Astrocyte of the cerebellum (primary cell): ENCODE measurements around the gene MYMX.

ENCODE experiments used
- DNase-seq: peaks from one replicate; pipeline ENCODE4 v3.0.0-alpha.2; 2011; ENCODE audit warnings: low read depth
- H3K4me3 ChIP-seq: 2 replicates; pipeline ENCODE4 v1.5.1; 2011; ENCODE audit warnings: mild to moderate bottlenecking, low read depth, low read length, moderate library complexity
- in situ Hi-C: cut with HindIII; loops from 2 replicates; pipeline ENCODE4 v1.10.0; 2017; ENCODE audit warnings: low sequenced_read_pairs
- TF ChIP-seq, protein P1 (sequence below): IDR thresholded peaks from 2 replicates; pipeline ENCODE4 v1.5.1; 2012; ENCODE audit warnings: low read length, low read depth, moderate library complexity, mild to moderate bottlenecking; ENCODE audit errors: missing control alignments

The MYMX gene

DNA sequence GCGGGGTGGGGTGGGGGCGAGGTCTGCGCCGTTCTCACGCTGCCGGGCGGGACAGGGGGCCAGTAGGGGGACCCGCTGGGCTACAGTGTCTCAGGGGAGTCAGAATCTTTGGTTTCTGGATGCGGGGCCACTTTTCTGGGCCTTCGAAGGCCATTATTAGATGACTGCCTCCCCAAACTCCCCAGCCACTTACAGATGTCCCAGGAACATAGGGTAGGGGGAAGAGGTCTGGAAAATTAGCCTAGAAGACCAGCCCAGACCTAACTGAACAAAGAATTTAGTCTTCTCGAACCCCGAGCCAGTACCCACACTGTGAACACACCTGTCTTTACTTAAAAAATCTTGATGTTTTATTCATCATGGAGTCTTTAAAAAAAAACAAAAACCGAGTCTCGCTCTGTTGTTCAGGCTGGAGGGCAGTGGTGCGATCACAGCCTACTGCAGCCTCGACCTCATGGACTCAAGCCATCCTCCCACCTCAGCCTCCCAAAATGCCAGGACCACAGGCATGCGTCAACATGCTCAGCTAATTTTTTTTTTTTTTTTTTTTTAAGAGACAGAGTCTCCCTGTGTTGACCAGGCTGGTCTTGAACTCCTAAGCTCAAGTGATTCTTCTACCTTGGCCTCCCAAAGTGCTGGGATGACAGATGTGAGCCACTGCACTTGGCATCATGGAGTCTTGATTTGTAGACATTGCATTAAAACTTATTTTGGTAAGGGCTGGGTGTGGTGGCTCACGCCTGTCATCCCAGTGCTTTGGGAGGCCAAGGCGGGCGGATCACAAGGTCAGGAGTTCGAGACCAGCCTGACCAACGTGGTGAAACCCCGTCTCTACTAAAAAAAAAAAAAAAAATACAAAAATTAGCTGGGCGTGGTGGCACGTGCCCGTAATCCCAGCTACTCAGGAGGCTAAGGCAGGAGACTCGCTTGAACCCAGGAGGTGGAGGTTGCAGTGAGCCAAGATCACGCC lies 3.4 kb downstream of the MYMX start:
- TF ChIP-seq, protein P1, sequence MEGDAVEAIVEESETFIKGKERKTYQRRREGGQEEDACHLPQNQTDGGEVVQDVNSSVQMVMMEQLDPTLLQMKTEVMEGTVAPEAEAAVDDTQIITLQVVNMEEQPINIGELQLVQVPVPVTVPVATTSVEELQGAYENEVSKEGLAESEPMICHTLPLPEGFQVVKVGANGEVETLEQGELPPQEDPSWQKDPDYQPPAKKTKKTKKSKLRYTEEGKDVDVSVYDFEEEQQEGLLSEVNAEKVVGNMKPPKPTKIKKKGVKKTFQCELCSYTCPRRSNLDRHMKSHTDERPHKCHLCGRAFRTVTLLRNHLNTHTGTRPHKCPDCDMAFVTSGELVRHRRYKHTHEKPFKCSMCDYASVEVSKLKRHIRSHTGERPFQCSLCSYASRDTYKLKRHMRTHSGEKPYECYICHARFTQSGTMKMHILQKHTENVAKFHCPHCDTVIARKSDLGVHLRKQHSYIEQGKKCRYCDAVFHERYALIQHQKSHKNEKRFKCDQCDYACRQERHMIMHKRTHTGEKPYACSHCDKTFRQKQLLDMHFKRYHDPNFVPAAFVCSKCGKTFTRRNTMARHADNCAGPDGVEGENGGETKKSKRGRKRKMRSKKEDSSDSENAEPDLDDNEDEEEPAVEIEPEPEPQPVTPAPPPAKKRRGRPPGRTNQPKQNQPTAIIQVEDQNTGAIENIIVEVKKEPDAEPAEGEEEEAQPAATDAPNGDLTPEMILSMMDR, result no peak
- no peak overlapping the region for H3K4me3 ChIP-seq
- in situ Hi-C loops, result no loop called here
- no peak for DNase-seq

DNA sequence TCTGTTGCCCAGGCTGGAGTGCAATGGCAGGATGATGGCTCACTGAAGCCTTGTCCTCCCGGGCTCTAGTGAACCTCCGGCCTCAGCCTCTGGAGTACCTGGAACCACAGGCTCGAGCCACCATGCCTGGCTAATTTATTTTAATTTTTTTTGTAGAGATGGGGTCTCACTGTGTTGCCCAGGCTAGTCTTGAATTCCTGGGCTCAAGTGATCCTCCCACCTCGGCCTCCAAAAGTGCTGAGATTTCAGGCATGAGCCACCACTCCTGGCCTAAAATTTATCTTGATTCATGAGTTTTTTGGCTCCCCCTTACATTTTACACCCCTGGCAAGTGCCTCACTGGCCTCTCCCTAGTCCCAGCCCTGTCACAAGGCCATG lies 4.2 kb downstream of the MYMX start:
- DNase-seq, result no peak
- TF ChIP-seq, protein P1, result no peak
- in situ Hi-C loops, result no loop called here
- H3K4me3 ChIP-seq, result no peak overlapping the region

DNA sequence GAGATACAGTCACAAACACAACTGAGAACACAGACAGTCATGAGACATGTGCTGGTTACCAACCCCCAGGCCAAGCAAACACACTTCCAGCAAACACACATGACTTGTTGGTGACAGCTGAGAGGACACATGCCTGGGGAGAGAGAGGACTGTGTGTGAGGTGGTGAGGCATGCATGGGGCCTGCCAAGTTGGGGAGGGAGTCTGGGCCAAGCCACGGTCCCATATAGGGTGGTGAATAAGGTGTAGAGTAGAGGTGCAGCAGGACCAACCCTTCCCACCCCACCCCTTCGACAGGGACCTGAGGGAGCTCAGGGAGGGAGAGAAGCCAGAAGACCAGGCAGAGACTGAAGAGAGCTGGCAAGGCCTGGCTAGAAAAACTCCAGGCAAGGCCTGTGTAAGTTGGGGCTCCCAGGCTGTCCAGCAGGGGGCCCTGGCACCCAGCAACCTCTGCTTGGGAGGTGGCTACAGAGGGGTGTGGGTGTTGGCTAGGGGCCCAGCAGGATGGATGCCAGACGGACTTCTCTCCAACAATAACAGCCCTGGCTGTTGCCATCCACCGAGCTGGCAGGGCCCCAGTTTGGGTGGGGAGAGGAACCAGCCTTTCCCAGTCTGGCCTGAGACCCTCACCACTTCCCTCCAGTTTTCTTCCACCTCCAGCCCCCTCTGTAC lies 4.7 kb downstream of the MYMX start:
- no peak overlapping the region for H3K4me3 ChIP-seq
- in situ Hi-C loops, result no loop called here
- DNase-seq, result no peak

DNA sequence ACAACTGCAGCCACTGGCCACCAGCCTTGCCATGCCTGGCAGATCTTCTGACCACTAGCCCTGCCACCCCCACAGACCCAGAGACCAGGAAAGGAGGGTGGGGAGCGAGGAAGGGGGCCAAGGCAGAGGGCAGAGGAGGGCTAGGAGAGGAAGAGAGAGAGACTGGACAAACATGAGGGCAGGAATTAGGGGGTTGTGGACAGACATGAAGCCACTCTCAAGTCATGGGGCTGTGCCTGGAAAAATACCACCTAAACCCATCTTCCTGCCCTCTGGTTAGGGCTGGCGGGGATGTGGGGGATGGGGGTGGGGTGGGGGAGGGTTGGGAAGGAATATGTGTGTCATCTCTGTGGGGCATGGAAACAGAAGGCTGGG lies 5.2 kb downstream of the MYMX start:
- in situ Hi-C loops, result no loop called here
- TF ChIP-seq, protein P1, result no peak
- no peak overlapping the region for H3K4me3 ChIP-seq
- DNase-seq, result no peak

More for the DNA sequence above, 4.7 kb downstream of the MYMX start:
- TF ChIP-seq, protein P1, result peak; percentile 62

DNA sequence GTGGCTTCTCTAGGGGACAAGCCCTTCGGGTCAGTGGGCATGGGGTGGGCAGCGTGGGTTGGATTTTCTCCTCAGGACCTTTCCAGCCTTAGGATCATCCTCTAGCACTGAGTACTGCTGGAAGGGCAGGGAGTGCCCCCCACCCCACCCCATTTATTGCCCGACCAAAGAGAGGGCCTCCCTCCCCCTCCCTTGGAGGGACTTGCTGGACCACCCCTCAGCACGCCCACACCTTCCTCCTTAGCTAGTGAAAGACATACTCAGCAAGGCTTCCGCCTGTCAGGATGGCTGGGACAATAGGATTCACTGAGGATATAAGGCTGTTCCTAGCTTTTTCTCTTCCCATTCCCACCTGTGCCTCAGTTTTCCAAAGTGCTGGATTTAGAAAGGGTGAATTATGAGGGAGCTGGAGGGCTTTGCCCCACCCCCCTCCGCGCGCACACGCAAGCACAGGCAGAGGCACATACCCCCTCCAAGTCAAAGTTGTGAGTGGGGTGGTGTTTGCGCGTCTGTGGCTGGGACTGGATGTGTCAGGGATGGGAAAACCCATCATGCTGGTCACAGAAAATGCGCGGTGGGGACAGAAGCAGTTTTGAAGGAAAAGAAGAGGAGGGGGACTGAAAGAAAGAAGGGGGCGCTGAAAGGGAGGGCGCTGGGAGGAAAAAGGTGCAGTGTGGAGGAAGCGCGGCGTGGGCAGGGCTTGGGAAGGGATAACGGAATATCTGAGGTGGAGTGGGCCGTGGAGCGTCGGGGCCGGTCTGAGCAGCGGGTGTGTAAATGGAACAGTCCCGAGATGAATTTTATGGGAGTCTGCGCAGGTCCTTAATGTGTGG lies 6.0 kb downstream of the MYMX start:
- no peak for DNase-seq
- peak overlapping the region; percentile 49 for H3K4me3 ChIP-seq
- TF ChIP-seq, protein P1, result no peak
- in situ Hi-C loops, result no loop called here
